Neural progenitor cell (in vitro differentiated cells): ENCODE data around the gene EMC10. TPM values are rescaled to one million over a fixed set of nuclear protein-coding genes. Genes with fewer than 3 reads are reported as not detected.

ENCODE experiments used
- DNase-seq: peaks from one replicate; pipeline ENCODE4 v3.0.0-alpha.2; 2016; ENCODE audit warnings: low spot score
- H2AFZ ChIP-seq: fragments of 200-600 bp; sonication (generic); replicated peaks from 2 replicates; pipeline ENCODE4 v1.6.1; 2016; ENCODE audit warnings: antibody characterized with exemption
- H3F3A ChIP-seq: fragments of 200-600 bp; sonication (generic); 2 replicates; pipeline ENCODE4 v1.6.1; 2016; ENCODE audit warnings: antibody characterized with exemption, low read depth
- H3K27ac ChIP-seq: fragments of 200-600 bp; sonication (generic); 2 replicates; pipeline ENCODE4 v1.5.1; 2016; ENCODE audit warnings: mild to moderate bottlenecking
- H3K27me3 ChIP-seq: fragments of 200-600 bp; sonication (generic); 2 replicates; pipeline ENCODE4 v1.6.1; 2016; ENCODE audit warnings: mild to moderate bottlenecking, moderate library complexity
- H3K36me3 ChIP-seq: fragments of 200-600 bp; sonication (generic); 2 replicates; pipeline ENCODE4 v1.5.1; 2016
- H3K4me1 ChIP-seq: fragments of 200-600 bp; sonication (generic); 2 replicates; pipeline ENCODE4 v1.6.1; 2016; ENCODE audit warnings: mixed run types
- H3K4me2 ChIP-seq: fragments of 200-600 bp; sonication (generic); 2 replicates; pipeline ENCODE4 v1.6.1; 2016
- H3K4me3 ChIP-seq: fragments of 200-600 bp; sonication (generic); 2 replicates; pipeline ENCODE4 v1.5.1; 2016
- H3K79me2 ChIP-seq: fragments of 200-600 bp; sonication (generic); 2 replicates; pipeline ENCODE4 v1.6.1; 2016; ENCODE audit warnings: low read depth
- H3K9ac ChIP-seq: fragments of 200-600 bp; sonication (generic); 2 replicates; pipeline ENCODE4 v1.6.1; 2016
- H3K9me3 ChIP-seq: fragments of 200-600 bp; sonication (generic); 2 replicates; pipeline ENCODE4 v1.5.1; 2016; ENCODE audit warnings: low read depth
- H4K20me1 ChIP-seq: fragments of 200-600 bp; sonication (generic); 2 replicates; pipeline ENCODE4 v1.6.1; 2016; ENCODE audit warnings: low read depth
- H3K27ac Mint-ChIP-seq: 3 replicates; pipeline ENCODE4 v1.8.0; 2021; ENCODE audit warnings: mixed read lengths
- H3K27me3 Mint-ChIP-seq: 2 replicates; pipeline ENCODE4 v1.8.0; 2022; ENCODE audit warnings: low read depth, mild to moderate bottlenecking, inconsistent platforms, moderate library complexity, mixed read lengths; ENCODE audit not compliant: insufficient read depth
- H3K36me3 Mint-ChIP-seq: 3 replicates; pipeline ENCODE4 v1.8.0; 2021; ENCODE audit warnings: mixed read lengths
- H3K4me1 Mint-ChIP-seq: 3 replicates; pipeline ENCODE4 v1.8.0; 2021; ENCODE audit warnings: mixed read lengths
- H3K4me3 Mint-ChIP-seq: 3 replicates; pipeline ENCODE4 v1.8.0; 2021; ENCODE audit warnings: mild to moderate bottlenecking, moderate library complexity, mixed read lengths
- H3K9me3 Mint-ChIP-seq: 3 replicates; pipeline ENCODE4 v1.8.0; 2020; ENCODE audit warnings: mixed read lengths
- CTCF ChIP-seq: fragments of 200-600 bp; sonication (generic); IDR thresholded peaks from 2 replicates; pipeline ENCODE4 v1.5.1; 2017; ENCODE audit warnings: antibody characterized with exemption, mild to moderate bottlenecking
- EZH2 ChIP-seq: fragments of 200-600 bp; sonication (generic); IDR thresholded peaks from 2 replicates; pipeline ENCODE4 v1.6.1; 2017; ENCODE audit warnings: antibody characterized with exemption, mild to moderate bottlenecking, moderate library complexity
- EZH2phosphoT487 ChIP-seq: fragments of 200-600 bp; sonication (generic); IDR thresholded peaks from 2 replicates; pipeline ENCODE4 v1.6.1; 2017; ENCODE audit warnings: antibody characterized with exemption
- total RNA-seq: library from RNA; depleted of rRNA; stranded (reverse); fragments of >200 nt; gene quantifications from 2 replicates; pipeline ENCODE4 v1.2.3, GENCODE V29; 2015; ENCODE audit warnings: low replicate concordance

Gene EMC10
- total RNA-seq, 1 donor from 2014 or later, result 32.9 TPM

- no peaks in the 10 kb centered on the region for H3F3A ChIP-seq
- peak within 1 kb of the TSS; percentile 69 for H3K4me2 ChIP-seq
- peak; percentile 100 for DNase-seq
- H3K79me2 ChIP-seq, result no peaks in the 10 kb centered on the region
- TF ChIP-seq CTCF (no peak), EZH2phosphoT487 (no peak), EZH2 (no peak)
- Mint-ChIP-seq H3K27ac (peak within 1 kb of the TSS; percentile 76), H3K9me3 (no peaks in the 10 kb centered on the region), H3K36me3 (no peaks in the 10 kb centered on the region), H3K4me1 (peaks cover 49% of the 10 kb centered on the region), H3K27me3 (peaks cover 31% of the 10 kb centered on the region), H3K4me3 (peak within 1 kb of the TSS; percentile 85)
- no peaks in the 10 kb centered on the region for H4K20me1 ChIP-seq
- H3K27ac ChIP-seq, result no peak within 1 kb of the TSS
- peak within 1 kb of the TSS; percentile 11 for H3K9ac ChIP-seq
- no peaks in the 10 kb centered on the region for H3K9me3 ChIP-seq
- peaks cover 12% of the 10 kb centered on the region for H3K4me1 ChIP-seq
- H3K4me3 ChIP-seq, result peak within 1 kb of the TSS; percentile 47
- H2AFZ ChIP-seq, result no peak within 1 kb of the TSS
- no peaks in the 10 kb centered on the region for H3K36me3 ChIP-seq
- H3K27me3 ChIP-seq, result no peaks in the 10 kb centered on the region
Measured at GRCh38 chr19:50511069-50511822, 34.9 kb downstream of the EMC10 start, which contains the start of gene JOSD2. TSS of gene JOSD2 (minus strand) at chr19:50511191. CDS start at chr19:50510431, 760 bp downstream.

GRCh38 chr19:50512112-50512998 lies 36.0 kb downstream of the EMC10 start:
- Mint-ChIP-seq H3K27me3 (peaks cover 31% of the 10 kb centered on the region), H3K36me3 (no peaks in the 10 kb centered on the region), H3K4me3 (peak overlapping the region; percentile 64), H3K4me1 (peaks cover 49% of the 10 kb centered on the region), H3K27ac (no peak overlapping the region), H3K9me3 (no peaks in the 10 kb centered on the region)
- peaks cover 12% of the 10 kb centered on the region for H3K4me1 ChIP-seq
- no peaks in the 10 kb centered on the region for H3K36me3 ChIP-seq
- H2AFZ ChIP-seq, result no peak overlapping the region
- peak overlapping the region; percentile 69 for H3K4me2 ChIP-seq
- H3F3A ChIP-seq, result no peaks in the 10 kb centered on the region
- H3K4me3 ChIP-seq, result no peak overlapping the region
- H3K9ac ChIP-seq, result no peak overlapping the region
- no peak overlapping the region for H3K27ac ChIP-seq
- no peaks in the 10 kb centered on the region for H3K27me3 ChIP-seq
- no peak for DNase-seq
- H3K9me3 ChIP-seq, result no peaks in the 10 kb centered on the region
- no peaks in the 10 kb centered on the region for H4K20me1 ChIP-seq
- TF ChIP-seq EZH2phosphoT487 (no peak), CTCF (no peak), EZH2 (no peak)
- no peaks in the 10 kb centered on the region for H3K79me2 ChIP-seq

GRCh38 chr19:50512999-50513745 lies 36.9 kb downstream of the EMC10 start:
- peaks cover 31% of the 10 kb centered on the region for H3K27me3 Mint-ChIP-seq
- H3K36me3 ChIP-seq, result no peaks in the 10 kb centered on the region
- H3K27ac ChIP-seq, result no peak overlapping the region
- peak overlapping the region; percentile 98 for H3K27ac Mint-ChIP-seq
- H2AFZ ChIP-seq, result no peak overlapping the region
- no peaks in the 10 kb centered on the region for H3K36me3 Mint-ChIP-seq
- peaks cover 12% of the 10 kb centered on the region for H3K4me1 ChIP-seq
- no peak overlapping the region for H3K4me3 ChIP-seq
- H3K9ac ChIP-seq, result no peak overlapping the region
- H3F3A ChIP-seq, result no peaks in the 10 kb centered on the region
- no peaks in the 10 kb centered on the region for H3K9me3 ChIP-seq
- H3K27me3 ChIP-seq, result no peaks in the 10 kb centered on the region
- H3K4me2 ChIP-seq, result no peak overlapping the region
- H3K9me3 Mint-ChIP-seq, result no peaks in the 10 kb centered on the region
- H3K4me3 Mint-ChIP-seq, result peak overlapping the region; percentile 64
- peaks cover 47% of the 10 kb centered on the region for H3K4me1 Mint-ChIP-seq
- H3K79me2 ChIP-seq, result no peaks in the 10 kb centered on the region
- H4K20me1 ChIP-seq, result no peaks in the 10 kb centered on the region
- no peak for DNase-seq
- no peak for TF ChIP-seq EZH2
- TF ChIP-seq CTCF, result no peak
- TF ChIP-seq EZH2phosphoT487, result no peak
